ENCODE results near the gene ZNF141. TPM values are rescaled to one million over a fixed set of nuclear protein-coding genes. Genes with fewer than 3 reads are reported as not detected.

Gene ZNF141
- total and polyA plus RNA-seq, 2 of the 4 experiments (the other 2 are of a cell fraction): 1.8 to 4.7 TPM

GRCh38 chr4:384311-385010, 46.8 kb downstream of the ZNF141 start:
- no peak overlapping the region for H2BK20ac ChIP-seq (ENCODE audit: low read depth, low read length)
- no peak for DNase-seq
- dilution Hi-C loops (cut with HindIII; ENCODE audit: low sequenced_read_pairs, unreplicated experiment): no loop called here
- ATAC-seq (ENCODE audit: low read depth): no peak
- H3K27me3 ChIP-seq (ENCODE audit: control insufficient read depth, insufficient read depth, low read length): no peaks in the 10 kb centered on the region
- H2BK5ac ChIP-seq (ENCODE audit: low read depth, low read length, poor library complexity, severe bottlenecking): no peak overlapping the region
- H3K18ac ChIP-seq (ENCODE audit: low read depth, low read length): no peak overlapping the region
- intact Hi-C loops (cut with micrococcal nuclease): no loop called here
- H3K14ac ChIP-seq (replicated peaks; ENCODE audit: low read depth, low read length): no peak overlapping the region
- no peak overlapping the region for H3K27ac ChIP-seq (ENCODE audit: insufficient read depth, low read length)
- H3K9ac ChIP-seq (ENCODE audit: low read depth, low read length): no peak overlapping the region
- peaks cover 64% of the 10 kb centered on the region for H3K9me3 ChIP-seq (ENCODE audit: control insufficient read depth, insufficient read depth, low read length)
- H2BK120ac ChIP-seq (ENCODE audit: low read depth, low read length): no peak overlapping the region
- no peak overlapping the region for H4K91ac ChIP-seq (ENCODE audit: insufficient read depth, low read depth, low read length)
- no peak for TF ChIP-seq CHD1 (IDR thresholded peaks at IDR 0.05; ENCODE audit: low read depth, low read length)
- TF ChIP-seq MXI1 (IDR thresholded peaks at IDR 0.05; ENCODE audit: borderline replicate concordance, low read depth, low read length): no peak
- no peak for TF ChIP-seq MAFK (IDR thresholded peaks at IDR 0.05; ENCODE audit: low read depth, low read length)
- TF ChIP-seq SMC3 (IDR thresholded peaks at IDR 0.05; ENCODE audit: low read depth, low read length): no peak
- no peak for TF ChIP-seq NFE2L2 (IDR thresholded peaks at IDR 0.05; ENCODE audit: low read depth, low read length)
- H2AK9ac ChIP-seq (replicated peaks; ENCODE audit: low read depth, low read length, poor library complexity): no peak overlapping the region
- H3K4me1 ChIP-seq (ENCODE audit: control insufficient read depth, insufficient read depth, low read length): no peaks in the 10 kb centered on the region
- no peak overlapping the region for H2BK15ac ChIP-seq (ENCODE audit: low read depth, low read length)
- no peak overlapping the region for H3K4me2 ChIP-seq (ENCODE audit: low read depth, low read length)
- no peak overlapping the region for H3K56ac ChIP-seq (ENCODE audit: extremely low read depth, insufficient read depth, low read length)
- H2AK5ac ChIP-seq (ENCODE audit: low read depth, low read length): no peak overlapping the region
- H2AFZ ChIP-seq (replicated peaks; ENCODE audit: low read length, poor library complexity): no peak overlapping the region
- H3K79me1 ChIP-seq (ENCODE audit: low read depth in 1 of 2, low read length in 2 of 2): no peaks in the 10 kb centered on the region
- H3K23ac ChIP-seq (ENCODE audit: low read depth, low read length): no peak overlapping the region
- no CpG with 5 or more reads among the region's 10 CpGs for WGBS, 2 experiments (ENCODE audit: extremely low coverage in 2 of 2, insufficient read length in 1 of 2)
- H4K20me1 ChIP-seq (ENCODE audit: insufficient read depth, low read length): no peaks in the 10 kb centered on the region
- POLR2A ChIA-PET (ENCODE audit: unreplicated experiment): no interaction called here
- no TSS peak for BruUV-seq (replicated peaks)
- no peak overlapping the region for H4K8ac ChIP-seq (ENCODE audit: low read depth in 2 of 2, low read length in 2 of 2)
- CTCF ChIA-PET: no interaction called here
- in situ Hi-C loops (cut with MboI; ENCODE audit: low sequenced_read_pairs): no loop called here
- no peaks in the 10 kb centered on the region for H3K9me1 ChIP-seq (ENCODE audit: insufficient read depth, low read length)
- H3K36me3 ChIP-seq (ENCODE audit: control insufficient read depth, insufficient read depth, low read length): no peaks in the 10 kb centered on the region
- no peak overlapping the region for H3K4ac ChIP-seq (ENCODE audit: low read depth, low read length)
- H4K5ac ChIP-seq (ENCODE audit: low read depth, low read length): no peak overlapping the region
- no peak overlapping the region for H3K4me3 ChIP-seq (ENCODE audit: insufficient read depth, low read depth, low read length)

Measured in IMR-90 (cell line).